Activated naive CD8-positive, alpha-beta T cell treated with anti-CD3 and anti-CD28 coated beads, Interleukin-2, amount 50 U/mL, for 24 hours (primary cell): ENCODE results near the gene CYTH2.

Experiments
- ATAC-seq: fragments of 150-1000 bp; cut with Tn5 transposase; one replicate; pipeline ENCODE4 v1.10.0; 2021
- DNase-seq: peaks from one replicate; pipeline ENCODE4 v3.0.0; 2021
- H3K27ac Mint-ChIP-seq: one replicate; pipeline ENCODE4 v1.8.0; 2021; ENCODE audit warnings: mild to moderate bottlenecking, mixed read lengths
- H3K27me3 Mint-ChIP-seq: one replicate; pipeline ENCODE4 v1.8.0; 2021; ENCODE audit warnings: mixed read lengths
- H3K36me3 Mint-ChIP-seq: one replicate; pipeline ENCODE4 v1.8.0; 2021; ENCODE audit warnings: low read depth, mixed read lengths
- H3K4me1 Mint-ChIP-seq: one replicate; pipeline ENCODE4 v1.8.0; 2021; ENCODE audit warnings: mixed read lengths
- H3K4me3 Mint-ChIP-seq: one replicate; pipeline ENCODE4 v1.8.0; 2021; ENCODE audit warnings: mild to moderate bottlenecking, moderate library complexity, mixed read lengths
- H3K9me3 Mint-ChIP-seq: one replicate; pipeline ENCODE4 v1.8.0; 2021; ENCODE audit warnings: mixed read lengths

CYTH2 gene

DNA sequence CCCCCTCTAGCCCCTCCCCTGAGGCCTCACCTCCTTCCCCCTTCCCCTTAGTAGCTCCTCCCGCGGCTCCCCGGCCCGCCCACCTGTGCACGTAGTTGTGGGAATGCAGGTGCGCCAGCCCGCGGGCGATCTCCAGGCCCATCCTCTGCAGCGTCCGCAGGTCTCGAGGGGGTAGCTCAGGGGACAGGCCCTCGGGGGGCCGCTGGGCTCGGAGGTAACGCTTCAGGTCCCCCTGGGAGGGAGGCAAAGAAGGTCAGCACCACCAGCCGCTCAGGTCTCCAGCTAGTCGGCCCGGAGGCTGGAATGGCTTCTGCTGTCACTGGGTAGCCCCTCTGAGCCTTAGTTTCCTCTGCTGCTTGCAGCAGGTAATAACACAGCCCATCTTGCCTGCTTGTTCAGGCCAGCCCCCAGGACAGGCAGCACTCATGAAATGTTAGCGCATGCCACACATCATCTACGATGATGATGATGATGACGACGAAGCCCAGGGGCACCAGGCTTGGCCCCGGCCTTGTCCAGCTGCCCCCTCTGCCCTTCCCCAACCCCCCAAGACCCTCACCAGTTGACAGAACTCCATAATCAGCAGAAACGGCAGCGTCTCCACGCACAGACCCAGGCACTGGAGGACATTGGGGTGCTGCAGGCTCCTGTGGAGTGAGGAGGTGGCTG, 33.3 kb downstream of the CYTH2 start:
- DNase-seq (no peak), ATAC-seq (peak; percentile 3)
- no peaks in the 10 kb centered on the region for H3K36me3 Mint-ChIP-seq
- no peak overlapping the region for H3K27ac Mint-ChIP-seq
- H3K27me3 Mint-ChIP-seq = peaks cover 5% of the 10 kb centered on the region
- H3K4me1 Mint-ChIP-seq = peaks cover 8% of the 10 kb centered on the region
- H3K4me3 Mint-ChIP-seq = no peak overlapping the region
- H3K9me3 Mint-ChIP-seq = no peaks in the 10 kb centered on the region

DNA sequence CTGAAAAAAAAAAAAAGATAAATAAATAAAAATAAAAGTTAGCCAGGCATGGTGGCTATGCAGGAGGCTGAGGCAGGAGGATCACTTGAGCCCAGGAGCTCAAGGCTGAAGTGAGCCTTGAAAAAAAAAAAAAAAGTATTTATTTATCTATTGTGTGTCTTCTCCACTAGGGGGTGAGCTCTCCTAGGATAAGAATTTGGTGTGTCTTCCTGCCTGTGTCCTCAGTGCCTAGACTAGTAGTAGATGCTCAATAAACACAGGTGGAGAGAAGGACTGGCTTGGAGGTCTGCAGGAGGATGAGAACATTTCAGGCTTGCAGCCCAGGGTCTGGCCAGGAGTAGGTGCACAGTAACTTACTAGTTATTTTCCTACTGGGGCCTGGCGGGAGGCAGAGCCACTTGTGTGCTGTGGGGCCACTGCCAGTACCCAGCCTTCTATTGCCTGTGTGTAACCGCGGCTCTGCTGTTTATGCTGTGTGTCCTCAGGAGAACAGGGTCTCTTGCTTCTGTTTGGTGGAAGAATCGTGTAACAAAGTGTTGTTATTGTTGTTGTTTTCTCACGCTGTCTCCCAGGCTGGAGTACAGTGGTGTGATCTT, 37.1 kb downstream of the CYTH2 start:
- ATAC-seq (peak; percentile 17), DNase-seq (no peak)
- Mint-ChIP-seq H3K9me3 (no peaks in the 10 kb centered on the region), H3K36me3 (no peaks in the 10 kb centered on the region), H3K27ac (no peak overlapping the region), H3K27me3 (no peaks in the 10 kb centered on the region), H3K4me3 (no peak overlapping the region), H3K4me1 (peaks cover 13% of the 10 kb centered on the region)

DNA sequence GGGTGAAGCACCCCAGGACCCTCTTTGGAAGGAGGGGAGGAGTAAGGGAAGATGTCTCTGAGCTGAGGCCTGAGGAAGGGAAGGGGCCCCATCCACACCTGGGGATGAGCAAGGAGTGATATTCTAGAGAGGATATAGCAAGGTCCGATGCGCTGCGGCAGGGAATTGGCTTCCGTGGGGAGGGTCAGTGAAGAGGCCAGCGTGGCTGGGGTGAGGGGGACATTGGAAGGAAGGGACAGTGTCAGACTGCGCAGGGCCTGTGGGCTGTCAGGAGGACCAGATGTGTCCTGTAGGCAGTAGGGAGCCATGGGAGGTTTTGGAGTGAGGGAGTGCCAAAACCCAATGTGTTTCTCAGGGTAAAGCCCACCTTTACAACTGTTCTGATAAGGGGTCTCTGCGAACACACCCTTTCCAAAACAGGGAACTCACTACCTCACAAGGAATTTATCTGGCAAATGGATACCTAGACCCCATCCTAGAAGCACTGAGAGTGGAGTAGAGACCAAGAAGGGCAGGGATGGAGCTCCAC, 38.8 kb downstream of the CYTH2 start:
- H3K36me3 Mint-ChIP-seq = no peaks in the 10 kb centered on the region
- no peaks in the 10 kb centered on the region for H3K9me3 Mint-ChIP-seq
- no peaks in the 10 kb centered on the region for H3K27me3 Mint-ChIP-seq
- peaks cover 8% of the 10 kb centered on the region for H3K4me1 Mint-ChIP-seq
- no peak overlapping the region for H3K4me3 Mint-ChIP-seq
- DNase-seq = no peak
- ATAC-seq = no peak
- no peak overlapping the region for H3K27ac Mint-ChIP-seq

- Mint-ChIP-seq H3K4me1 (peaks cover 9% of the 10 kb centered on the region), H3K36me3 (no peaks in the 10 kb centered on the region), H3K27ac (no peak overlapping the region), H3K4me3 (no peak overlapping the region), H3K27me3 (no peaks in the 10 kb centered on the region), H3K9me3 (no peaks in the 10 kb centered on the region)
- DNase-seq (no peak), ATAC-seq (no peak)
Measured at GRCh38 chr19:48508729-48509411, 39.7 kb downstream of the CYTH2 start.

DNA sequence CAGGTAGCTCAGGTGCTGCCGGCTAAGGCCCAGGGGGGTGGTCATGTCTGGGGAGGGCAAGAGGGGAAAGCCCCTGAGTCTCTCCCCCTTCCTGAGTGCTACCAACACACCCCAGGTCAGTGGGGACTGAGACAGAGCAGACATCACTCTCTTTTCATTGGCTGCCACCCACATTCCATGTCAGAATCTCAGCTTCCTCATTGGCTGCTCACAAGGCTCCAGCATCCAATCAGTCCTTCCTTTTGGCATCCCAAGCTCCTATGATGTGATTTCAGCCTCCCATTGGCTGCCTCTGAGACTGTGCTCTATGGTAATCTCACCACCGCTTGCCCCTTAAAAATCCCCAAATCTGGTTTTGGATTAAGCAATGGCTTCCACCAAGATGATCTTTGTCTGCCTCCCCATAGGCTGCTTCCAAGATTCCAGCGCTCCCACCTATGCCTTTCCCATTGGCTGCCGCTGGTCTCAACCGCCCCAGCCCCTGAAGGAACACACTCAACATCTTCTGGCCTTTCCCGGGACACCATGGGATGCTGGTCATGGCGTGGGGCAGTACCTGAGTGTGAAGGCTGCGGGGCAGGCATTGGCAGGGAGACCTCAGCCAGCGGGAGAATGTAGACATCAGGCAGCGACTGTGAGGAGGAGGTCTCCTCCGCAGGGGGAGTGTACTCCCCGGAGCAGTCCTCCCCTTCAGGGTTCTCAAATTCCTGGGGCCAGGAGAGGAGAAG, 40.5 kb downstream of the CYTH2 start:
- Mint-ChIP-seq H3K27ac (no peak overlapping the region), H3K9me3 (no peaks in the 10 kb centered on the region), H3K4me3 (no peak overlapping the region), H3K4me1 (peaks cover 12% of the 10 kb centered on the region), H3K27me3 (no peaks in the 10 kb centered on the region), H3K36me3 (no peaks in the 10 kb centered on the region)
- no peak for ATAC-seq
- DNase-seq = no peak

DNA sequence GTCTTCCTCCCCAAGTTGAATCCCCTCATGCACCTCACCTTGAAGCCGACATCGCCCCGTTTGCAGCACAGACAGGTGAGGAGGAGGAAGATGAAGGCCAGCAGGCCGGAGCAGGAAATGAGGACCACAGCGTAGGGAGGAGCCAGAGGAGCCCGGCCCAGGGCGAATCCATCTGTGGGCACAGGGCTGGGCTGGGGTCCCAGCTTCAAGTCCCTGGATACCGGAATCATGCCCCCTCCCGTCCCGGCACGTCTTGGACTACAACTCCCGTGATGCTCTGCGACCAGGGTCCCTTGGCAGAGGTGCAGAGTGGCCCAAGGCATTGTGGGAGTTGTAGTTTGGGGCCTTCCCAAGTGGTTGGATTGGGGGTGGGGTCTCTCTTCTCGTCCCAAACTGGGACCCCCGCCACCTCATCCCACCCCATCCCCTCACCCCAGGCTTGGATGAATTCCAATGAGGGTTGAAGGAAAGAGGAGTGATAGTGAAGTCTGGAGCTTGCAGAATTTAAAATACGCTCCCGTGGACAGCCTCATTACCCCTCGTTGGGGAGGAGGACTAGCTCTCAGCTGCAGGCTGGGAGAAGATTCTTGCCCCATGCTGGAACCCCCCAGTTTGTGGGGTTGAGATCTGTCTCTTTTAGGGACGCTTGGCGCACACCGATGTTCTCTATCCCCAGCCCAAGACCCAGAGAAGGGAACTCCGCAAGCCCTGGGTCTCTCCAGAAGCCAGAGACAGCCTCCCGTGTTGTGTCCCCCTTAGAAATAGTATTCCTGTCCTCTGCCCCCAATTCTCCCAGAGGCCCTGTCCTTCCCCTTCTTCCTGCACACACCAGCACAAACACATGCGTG, 41.5 kb downstream of the CYTH2 start:
- Mint-ChIP-seq H3K27me3 (no peaks in the 10 kb centered on the region), H3K36me3 (no peaks in the 10 kb centered on the region), H3K27ac (peak overlapping the region; percentile 14), H3K9me3 (no peaks in the 10 kb centered on the region), H3K4me1 (peaks cover 14% of the 10 kb centered on the region), H3K4me3 (peak overlapping the region; percentile 79)
- DNase-seq = peak; percentile 75
- peak; percentile 65 for ATAC-seq

- ATAC-seq = no peak
- H3K4me1 Mint-ChIP-seq = peaks cover 14% of the 10 kb centered on the region
- no peaks in the 10 kb centered on the region for H3K27me3 Mint-ChIP-seq
- no peaks in the 10 kb centered on the region for H3K9me3 Mint-ChIP-seq
- H3K36me3 Mint-ChIP-seq = no peaks in the 10 kb centered on the region
- DNase-seq = no peak
- H3K27ac Mint-ChIP-seq = no peak overlapping the region
- H3K4me3 Mint-ChIP-seq = peak overlapping the region; percentile 79
Measured at GRCh38 chr19:48511321-48511731, 42.2 kb downstream of the CYTH2 start.

DNA sequence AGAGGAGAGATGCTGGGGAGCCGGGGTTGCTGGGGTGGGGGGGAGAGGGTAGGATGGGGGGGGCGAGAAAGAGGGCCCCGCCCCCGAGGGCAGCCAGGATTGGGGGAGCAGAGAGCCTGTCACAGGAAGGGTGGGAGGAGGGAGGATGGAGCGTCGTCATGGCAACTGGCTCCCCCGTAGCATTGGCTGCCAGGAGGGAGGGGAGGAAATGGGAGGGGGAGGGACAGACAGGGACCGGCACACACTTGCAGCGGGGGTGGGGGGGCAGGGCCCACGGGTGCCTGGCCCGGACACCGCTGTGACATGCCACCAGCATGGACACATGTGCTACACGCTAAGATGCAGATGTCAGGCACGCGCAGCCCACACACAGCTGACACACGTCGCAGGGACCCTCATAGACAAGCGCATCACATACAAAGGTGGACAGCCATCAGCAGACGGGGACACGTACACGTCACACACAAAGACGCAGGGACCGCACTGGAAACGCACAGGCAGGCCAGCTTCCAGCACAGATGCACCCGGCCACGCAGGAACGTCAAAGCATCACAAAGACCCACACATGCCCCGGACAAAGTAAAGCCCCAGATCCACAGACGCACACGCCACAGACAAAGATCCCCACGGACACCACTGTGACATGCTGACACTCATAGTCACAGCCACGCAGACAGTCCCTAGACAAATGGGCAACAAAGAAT, 42.8 kb downstream of the CYTH2 start, which contains the start of gene LMTK3:
LMTK3 (minus strand) TSS at position 36 of the 704 bp plus-strand sequence. CDS start 259 bp downstream, outside the sequence.
- H3K36me3 Mint-ChIP-seq = no peaks in the 10 kb centered on the region

DNA sequence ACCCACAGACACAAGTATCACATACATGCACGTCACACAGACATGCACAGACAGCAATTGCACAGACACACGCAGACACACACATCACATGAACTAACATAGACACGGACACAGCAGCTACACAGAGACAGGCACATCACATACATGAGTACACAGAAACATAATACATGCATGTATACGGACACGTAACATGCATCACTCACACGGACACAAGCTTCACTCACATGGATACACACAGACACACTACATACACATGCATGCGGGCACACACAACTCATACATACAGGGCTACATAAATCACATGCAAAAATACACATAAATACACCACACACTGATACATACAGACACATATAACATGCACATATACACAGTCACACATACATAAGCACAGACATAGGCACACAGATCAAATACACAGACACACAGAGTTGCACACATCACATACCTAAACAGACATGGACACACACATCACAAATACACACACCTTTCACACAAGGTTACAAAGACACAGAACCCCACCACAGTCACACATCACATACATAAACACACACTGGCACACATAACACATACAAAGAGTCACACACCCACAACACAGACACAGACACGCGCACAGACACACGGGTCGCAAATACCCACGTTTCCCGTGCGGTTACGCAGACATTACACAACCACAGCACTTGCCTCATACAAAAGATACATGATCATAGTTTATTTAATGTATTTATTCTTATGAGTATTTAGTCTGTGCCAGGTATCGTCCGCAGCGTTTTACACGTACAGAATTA, 43.5 kb downstream of the CYTH2 start:
- H3K27me3 Mint-ChIP-seq = no peaks in the 10 kb centered on the region
- no peak overlapping the region for H3K4me3 Mint-ChIP-seq
- no peak for ATAC-seq

More for the DNA sequence above, 42.8 kb downstream of the CYTH2 start, which contains the start of gene LMTK3:
- Mint-ChIP-seq H3K27me3 (no peaks in the 10 kb centered on the region), H3K4me3 (peak within 1 kb of the TSS; percentile 79), H3K27ac (peak within 1 kb of the TSS; percentile 14), H3K9me3 (no peaks in the 10 kb centered on the region), H3K4me1 (peaks cover 14% of the 10 kb centered on the region)
- DNase-seq (peak; percentile 74), ATAC-seq (peak; percentile 23)

DNA sequence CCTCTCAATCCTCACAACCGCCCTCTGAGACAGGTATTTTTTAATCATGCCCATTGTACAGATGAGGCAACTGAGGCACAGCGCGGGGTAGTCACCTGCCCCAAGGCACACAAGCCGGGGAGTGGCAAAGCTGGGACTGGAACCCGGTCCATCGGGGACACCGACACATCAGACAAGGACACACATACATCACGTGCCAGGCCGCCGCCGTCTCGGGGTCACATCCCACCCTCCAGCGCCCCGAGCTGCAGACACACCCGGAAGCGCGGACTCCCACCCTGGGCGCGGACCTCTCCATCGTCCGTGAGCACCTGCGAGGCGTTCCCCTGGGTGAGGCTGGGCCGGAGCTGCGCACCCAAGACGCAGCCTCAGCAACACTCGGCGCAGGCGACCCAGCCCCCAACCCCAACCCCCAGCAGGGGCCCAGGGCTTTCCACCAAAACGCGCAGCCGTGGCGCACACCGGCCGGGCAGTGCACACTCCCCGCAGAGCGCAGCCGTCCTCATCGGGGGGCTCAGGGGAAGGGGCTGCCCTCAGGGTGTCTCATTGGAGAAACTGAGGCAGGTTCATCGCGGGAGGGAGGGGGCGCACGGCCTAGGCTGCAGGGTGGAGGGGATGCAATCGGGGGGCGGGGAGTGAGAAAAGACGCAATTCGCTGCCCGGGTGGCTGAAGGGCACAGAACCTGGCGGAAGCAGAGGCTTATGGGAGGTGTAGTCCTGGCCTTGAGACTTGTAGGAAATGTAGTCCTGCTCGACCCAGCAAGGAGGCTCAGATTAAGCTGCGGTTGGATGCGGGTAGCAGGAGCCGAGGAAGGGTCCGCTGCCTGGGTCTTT, 44.3 kb downstream of the CYTH2 start:
- H3K4me3 Mint-ChIP-seq = no peak overlapping the region
- H3K27ac Mint-ChIP-seq = no peak overlapping the region
- ATAC-seq (peak; percentile 72), DNase-seq (peak; percentile 75)
- H3K9me3 Mint-ChIP-seq = no peaks in the 10 kb centered on the region
- H3K27me3 Mint-ChIP-seq = no peaks in the 10 kb centered on the region
- H3K4me1 Mint-ChIP-seq = peaks cover 14% of the 10 kb centered on the region
- H3K36me3 Mint-ChIP-seq = no peaks in the 10 kb centered on the region

More for the DNA sequence above, 43.5 kb downstream of the CYTH2 start:
- no peaks in the 10 kb centered on the region for H3K36me3 Mint-ChIP-seq
- H3K4me1 Mint-ChIP-seq = peaks cover 14% of the 10 kb centered on the region
- DNase-seq = no peak
- no peaks in the 10 kb centered on the region for H3K9me3 Mint-ChIP-seq
- H3K27ac Mint-ChIP-seq = no peak overlapping the region

DNA sequence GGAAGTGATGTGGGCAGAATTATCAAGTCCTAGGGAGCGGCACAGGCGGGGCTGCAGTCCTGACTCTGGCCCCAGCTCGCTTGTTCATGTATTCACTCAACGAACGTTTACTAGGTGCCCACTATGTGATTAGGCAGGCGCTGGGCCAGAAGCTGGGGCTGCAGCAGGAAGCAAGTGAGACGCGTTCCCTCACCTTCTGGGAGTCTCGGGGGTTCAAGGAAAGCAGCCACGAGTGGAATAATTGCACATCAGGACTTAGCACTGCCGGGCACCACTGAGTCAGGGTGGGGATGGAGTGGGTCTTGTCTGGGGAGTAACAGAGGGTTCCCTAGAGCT, 44.9 kb downstream of the CYTH2 start:
- Mint-ChIP-seq H3K27ac (no peak overlapping the region), H3K36me3 (no peaks in the 10 kb centered on the region), H3K27me3 (no peaks in the 10 kb centered on the region), H3K4me1 (peaks cover 14% of the 10 kb centered on the region), H3K9me3 (no peaks in the 10 kb centered on the region), H3K4me3 (no peak overlapping the region)
- no peak for DNase-seq
- no peak for ATAC-seq

- H3K27me3 Mint-ChIP-seq = no peaks in the 10 kb centered on the region
- H3K4me1 Mint-ChIP-seq = peaks cover 6% of the 10 kb centered on the region
- DNase-seq (no peak), ATAC-seq (no peak)
- H3K36me3 Mint-ChIP-seq = no peaks in the 10 kb centered on the region
- H3K4me3 Mint-ChIP-seq = no peak overlapping the region
- H3K27ac Mint-ChIP-seq = no peak overlapping the region
- no peaks in the 10 kb centered on the region for H3K9me3 Mint-ChIP-seq
Measured at GRCh38 chr19:48516536-48516935, 47.4 kb downstream of the CYTH2 start.
